NCI-H146 (cell line): ENCODE data around the gene SAPCD1.
"Not testable (repeated sequence)": the region's sequence is repeated elsewhere in the genome, so short reads cannot be mapped to it uniquely, and the experiment has no call there.

Experiments used
- DNase-seq: peaks from one replicate; lab custom pipeline; 2025; lab: John Stamatoyannopoulos, UW

SAPCD1 gene

DNA sequence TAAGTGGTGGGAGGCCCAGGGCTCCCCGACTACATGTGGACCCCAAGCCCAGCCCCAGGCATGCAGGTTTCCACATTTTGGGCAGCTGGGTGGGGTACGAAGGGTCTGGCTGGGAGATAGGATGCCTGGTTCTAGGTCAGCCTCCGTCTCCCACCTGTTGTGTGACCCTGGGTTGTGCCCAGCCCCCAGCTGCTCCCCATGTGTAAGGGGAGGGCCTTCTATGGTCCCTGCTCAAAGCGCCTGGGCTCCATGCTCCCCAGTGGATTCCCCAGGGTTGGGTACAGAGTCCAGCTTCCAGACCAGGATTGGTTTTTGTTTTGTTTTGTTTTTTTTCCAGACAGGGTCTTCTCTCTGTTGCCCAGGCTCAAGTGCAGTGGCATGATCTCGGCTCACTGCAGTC, 15.7 kb downstream of the SAPCD1 start:
- DNase-seq = no peak

DNA sequence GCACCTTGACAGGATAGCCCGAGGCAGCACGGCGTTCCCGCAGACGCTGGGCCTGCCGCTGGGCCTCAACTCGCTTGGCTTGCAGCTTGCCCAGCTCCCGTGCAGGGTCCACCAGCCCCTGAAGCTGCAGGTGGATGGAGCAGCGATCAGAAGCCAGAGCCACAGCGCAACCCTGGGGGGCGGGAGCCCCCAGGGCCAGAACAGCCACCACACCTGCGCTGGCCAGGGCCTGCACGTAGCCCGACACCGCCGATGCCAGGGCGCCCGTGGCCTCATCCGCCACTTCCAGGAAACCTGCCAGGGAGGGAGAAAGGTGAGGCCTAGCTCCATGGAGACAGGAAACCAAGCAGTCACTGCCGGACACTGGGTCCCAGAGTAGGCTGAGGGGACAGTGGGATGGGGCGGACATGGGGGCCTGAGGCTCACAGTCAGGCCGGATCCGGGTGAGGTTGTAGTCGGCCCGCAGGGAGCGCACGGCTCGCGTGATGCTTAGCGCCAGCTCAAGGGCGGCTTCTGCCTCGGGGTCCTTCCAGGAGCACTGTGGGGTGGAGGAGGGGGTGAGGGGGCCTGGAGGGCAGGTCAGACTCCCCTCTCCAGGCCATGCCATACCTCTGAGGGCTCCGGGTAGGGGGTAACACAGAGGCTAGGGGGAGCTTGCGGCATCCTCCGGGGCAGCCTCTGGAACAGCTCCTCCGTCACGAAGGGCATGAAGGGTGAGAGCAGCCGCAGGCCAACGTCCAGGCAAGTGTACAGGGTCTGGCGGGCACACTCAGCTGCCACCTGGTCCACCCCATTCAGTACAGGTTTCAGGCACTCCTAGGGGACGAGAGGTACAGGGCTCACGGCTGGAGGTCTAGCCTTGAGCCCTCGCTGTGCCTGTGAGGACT, 16.8 kb downstream of the SAPCD1 start:
- no peak for DNase-seq

- DNase-seq = no peak
Measured at GRCh38 chr6:31779908-31780307, 17.5 kb downstream of the SAPCD1 start.

DNA sequence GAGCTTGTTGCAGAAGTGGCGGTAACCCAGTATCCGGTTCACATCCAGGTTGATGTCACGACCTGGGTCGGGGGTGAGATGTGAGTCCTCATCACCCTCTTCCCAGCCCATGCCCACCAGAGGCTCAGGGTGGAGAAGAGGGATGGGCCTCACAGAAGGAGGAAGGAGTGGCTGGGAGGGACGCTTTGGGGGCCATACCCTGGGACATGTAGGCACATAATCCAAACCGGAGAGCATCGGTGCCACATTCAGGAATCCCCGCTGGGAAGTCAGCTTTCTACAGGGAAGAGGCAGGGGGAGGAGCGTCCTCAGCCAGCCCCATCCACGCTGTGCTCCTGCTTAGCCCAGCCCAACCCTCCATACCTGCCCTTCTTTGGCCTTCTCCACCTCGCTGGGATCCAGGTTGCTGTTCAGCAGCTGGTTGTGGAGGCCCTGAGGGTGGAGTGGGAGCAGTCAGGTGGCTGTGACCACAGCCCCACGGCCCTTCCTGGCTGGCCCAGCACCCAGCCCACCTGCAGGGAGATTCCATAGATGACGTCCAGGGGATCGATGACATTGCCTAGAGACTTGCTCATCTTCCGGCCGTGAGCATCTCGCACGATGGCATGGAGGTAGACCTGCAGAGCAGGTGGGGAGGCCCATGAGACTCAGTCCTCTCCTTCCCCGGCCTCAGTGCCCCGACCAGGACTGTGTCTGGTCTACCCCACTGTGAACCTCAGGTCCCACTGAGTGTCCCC, 18.2 kb downstream of the SAPCD1 start:
- DNase-seq = no peak

GRCh38 chr6:31781244-31782125, 19.0 kb downstream of the SAPCD1 start:
- DNase-seq = no peak

GRCh38 chr6:31782126-31782855, 19.8 kb downstream of the SAPCD1 start:
- DNase-seq = no peak

DNA sequence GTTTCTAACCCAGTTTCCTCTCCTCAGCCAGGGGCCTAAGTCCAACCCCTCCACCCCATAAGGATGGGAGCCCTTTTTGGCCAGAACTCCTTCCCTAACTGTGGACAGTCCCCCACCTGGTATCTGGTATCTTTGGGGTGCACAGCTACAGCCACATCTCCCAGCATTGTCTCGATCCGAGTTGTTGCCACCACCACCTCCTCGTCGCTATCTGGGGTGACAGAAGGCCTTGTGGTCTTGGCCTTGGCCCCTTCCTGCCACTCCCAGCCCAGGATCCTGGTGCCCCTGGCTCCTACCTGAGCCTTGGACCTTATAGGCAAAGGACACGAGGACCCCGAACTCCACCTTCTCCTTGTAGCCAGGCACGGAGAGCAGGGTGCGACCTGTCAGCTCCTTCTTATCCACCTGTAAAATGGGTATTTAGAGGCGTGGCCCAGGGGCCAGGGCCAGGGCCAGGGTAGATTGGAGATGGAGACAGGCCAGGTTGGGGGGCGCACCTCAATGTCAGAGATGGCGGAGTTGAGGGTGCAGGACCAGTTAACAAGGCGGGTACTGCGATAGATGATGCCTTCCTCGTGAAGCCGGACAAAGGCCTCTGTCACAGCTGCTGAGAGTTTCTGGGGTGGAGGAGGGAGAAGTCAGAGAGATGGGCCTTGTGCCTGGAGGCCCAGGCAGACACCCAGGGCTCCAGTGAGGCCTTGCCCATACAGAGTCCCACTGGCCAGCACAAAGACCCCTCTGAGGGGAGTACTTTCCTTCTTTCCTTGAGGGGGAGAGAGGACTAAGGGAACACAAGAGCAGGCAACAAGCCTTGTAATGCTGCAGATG, 21.9 kb downstream of the SAPCD1 start:
- DNase-seq = no peak

GRCh38 chr6:31785475-31785874, 23.0 kb downstream of the SAPCD1 start:
- DNase-seq = no peak

DNA sequence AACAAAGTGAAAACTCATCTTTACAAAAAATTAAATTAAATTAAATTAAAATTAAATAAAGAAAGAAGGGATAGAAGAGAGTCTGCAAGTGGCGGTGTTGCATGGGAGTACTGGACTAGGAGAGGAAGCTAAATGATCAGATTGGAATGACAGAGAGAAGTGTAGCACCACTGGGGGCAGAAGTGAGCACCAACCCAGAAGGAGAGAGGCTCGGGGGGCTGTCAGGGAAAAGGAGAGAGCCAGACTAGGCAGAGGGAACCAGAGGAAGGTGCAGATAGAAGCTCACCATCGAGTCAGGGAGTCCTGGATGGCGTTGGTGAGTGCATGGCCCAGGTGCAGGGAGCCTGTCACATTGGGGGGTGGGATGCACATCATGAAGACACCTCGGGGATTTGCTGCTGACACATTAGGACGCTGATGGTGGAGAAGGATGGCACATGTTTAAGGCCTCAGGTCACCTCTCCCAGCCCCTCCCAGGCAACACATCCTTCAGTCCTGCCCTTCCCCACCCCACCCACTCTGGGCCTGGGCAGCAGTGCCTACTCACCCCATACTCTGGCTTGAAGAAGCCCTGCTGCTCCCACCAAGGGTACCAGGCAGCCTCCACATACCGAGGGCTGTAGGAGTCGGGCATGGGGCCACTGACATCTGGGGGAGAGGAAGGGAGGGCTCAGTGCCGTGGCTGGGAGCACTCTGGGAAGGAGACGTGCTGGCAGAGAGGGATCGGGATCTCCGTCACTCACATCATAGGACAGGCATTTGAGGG, 29.1 kb downstream of the SAPCD1 start:
- peak; percentile 27 for DNase-seq

- DNase-seq = no peak
Measured at GRCh38 chr6:31792090-31792374, 29.6 kb downstream of the SAPCD1 start.

DNA sequence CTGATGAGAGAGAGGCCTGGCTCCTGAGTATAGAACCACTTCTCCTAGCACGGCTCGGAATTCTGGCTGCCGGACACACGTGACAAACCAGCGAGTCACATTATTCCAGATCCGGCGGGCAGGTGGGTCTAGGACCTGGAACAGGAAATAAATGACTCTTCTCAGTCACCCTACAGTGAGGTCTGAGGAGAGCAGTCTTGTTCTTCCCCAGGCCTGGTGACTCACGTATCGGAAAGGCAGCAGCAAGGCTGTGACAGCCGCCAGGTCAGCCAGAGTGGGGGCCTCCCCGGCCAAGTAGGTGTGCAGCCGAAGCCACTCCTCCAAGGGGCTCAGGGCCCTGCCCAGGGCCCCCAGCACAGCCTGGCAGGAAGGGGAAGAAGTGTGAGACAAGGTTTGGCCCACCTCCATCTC, 30.3 kb downstream of the SAPCD1 start:
- no peak for DNase-seq

GRCh38 chr6:31793927-31794245, 31.4 kb downstream of the SAPCD1 start:
- DNase-seq = not testable (repeated sequence)

GRCh38 chr6:31794294-31794865, 31.9 kb downstream of the SAPCD1 start:
- DNase-seq = no peak

DNA sequence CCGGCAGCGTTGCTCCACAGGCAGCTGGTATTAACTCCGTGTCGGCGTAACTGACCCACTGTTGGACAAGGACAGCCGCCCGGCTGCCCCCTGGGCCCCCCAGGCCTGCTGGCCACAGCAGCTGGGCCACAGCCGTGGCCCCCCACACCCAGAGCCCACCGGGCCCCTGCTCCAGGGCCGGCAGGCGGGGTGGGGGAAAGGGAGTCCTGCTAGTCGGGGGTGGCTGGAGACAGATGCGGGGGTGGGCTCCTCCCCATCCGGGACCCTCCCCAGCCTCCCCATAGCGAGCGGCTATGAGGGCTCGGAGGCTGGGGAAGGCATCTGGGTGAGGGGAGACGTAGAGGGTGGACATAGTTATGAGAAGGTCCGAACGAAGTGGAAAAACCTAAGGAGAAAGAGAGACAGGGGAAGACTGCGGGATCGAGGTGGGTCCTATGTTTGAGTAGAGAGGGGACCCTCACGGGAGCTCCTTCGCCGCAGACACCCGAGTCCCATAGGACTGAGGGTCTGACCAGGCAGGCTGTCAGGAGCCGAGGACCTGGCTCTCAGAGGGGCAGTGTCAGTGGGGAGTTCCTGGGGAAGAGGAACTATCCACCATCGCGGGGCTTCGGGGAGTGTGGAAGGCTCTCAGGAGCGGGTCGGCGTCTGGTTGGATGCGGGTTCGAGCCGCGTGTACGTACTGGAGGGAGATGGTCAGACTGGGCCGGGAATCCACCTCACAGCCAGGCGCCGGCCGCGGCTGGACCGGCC, 32.6 kb downstream of the SAPCD1 start:
- peak; percentile 56 for DNase-seq

DNA sequence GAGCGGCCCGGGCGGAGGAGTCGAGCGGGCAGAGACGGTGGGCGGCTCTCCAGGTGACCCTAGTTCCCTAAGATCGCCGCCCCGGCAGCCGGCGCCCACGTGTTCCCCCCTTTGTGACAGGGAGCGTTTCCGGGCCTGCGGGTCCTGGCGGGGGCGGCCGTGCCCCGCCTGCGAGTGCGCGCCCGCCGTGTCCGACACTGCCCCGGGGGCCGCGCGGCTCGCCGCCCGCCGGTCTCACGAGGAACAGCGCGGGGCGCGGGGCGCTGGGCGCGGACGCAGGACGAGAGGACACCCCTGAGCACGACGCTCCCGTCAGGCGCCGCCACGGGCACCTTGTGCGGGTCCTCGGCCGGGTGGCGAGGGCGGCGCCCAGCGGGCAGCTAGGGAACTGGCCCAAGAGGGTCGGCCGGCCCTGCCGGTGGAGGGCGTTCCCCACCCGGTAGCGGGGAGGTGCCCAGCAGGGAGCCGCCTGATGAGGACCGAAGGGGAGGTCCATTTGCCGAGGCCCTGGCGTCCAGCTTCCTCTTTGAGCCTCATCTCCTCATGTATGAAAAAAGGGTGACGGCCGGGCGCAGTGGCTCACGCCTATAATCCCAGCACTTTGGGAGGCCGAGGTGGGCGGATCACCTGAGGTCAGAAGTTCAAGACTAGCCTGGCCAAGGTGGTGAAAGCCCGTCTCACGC, 33.3 kb downstream of the SAPCD1 start, which contains the start of gene VARS1:
VARS1 (minus strand) TSS at position 137 of the 683 bp plus-strand sequence. CDS start 535 bp downstream, outside the sequence.
- DNase-seq = peak; percentile 93

- DNase-seq = no peak
Measured at GRCh38 chr6:31796993-31797385, 34.5 kb downstream of the SAPCD1 start.

DNA sequence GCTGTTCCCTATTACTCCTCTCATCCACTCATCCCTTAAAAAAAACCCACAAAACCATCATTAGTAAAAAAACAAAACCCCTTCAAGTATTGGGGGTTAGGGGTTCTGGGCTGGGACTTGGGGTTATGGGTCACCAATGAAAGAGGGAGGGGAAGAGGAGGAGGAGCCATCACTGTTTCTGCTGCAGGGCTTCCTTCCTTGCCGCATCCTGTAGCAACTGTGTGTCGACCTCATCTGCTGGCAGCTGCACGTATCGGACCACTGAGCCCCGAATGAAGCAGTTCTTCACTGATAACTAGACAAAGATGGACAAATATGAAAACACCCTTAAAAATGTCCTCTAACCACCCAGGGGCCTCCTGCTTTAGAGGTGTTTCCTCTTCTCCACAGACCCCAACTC, 35.1 kb downstream of the SAPCD1 start:
- no peak for DNase-seq

GRCh38 chr6:31799781-31800180, 37.3 kb downstream of the SAPCD1 start:
- DNase-seq = no peak
